ENCODE data around the gene KAT6B.

The KAT6B gene

DNA sequence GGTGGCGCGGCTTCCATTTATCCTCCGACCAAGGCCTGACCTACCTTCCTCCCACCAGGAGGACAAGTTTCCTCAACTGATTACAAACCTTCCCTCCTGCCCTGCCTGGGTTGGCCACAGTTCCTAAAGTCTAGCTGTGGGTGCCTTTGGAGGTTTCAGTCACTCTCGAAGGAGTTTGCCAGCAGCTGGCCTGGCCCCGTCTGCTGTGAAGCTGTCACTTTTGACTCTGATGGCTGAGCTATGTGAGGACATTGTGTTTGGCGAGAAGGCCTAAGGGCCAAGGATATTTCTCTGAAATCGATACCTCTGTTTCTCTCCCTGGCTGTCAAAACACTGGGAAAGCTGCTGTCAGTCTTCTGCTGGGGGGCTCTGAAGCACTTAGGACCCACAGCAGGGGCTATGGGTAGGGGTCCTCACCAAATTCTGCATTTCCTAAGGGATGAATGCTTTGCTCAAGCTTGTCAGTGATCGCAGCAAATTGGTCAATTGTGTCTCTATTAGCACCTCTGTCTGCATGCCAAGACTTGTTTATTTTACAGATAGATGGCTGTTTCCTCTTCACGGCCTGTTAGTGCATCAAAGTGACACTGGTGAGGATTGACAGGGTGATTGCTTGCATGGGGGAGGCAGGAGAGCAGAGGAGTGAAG, 253.2 kb downstream of the KAT6B start:
- no peak for DNase-seq

- no peak for DNase-seq
Measured at GRCh38 chr10:75080554-75080953, 254.2 kb downstream of the KAT6B start.

- no peak for DNase-seq
Measured at GRCh38 chr10:75081379-75081778, 255.0 kb downstream of the KAT6B start.
